ENCODE results near the gene TMEM11. TPM values are rescaled to one million over a fixed set of nuclear protein-coding genes. Genes with fewer than 3 reads are reported as not detected.

TMEM11 gene
- 10 to 100 TPM; 26.7 to 27.3 TPM for total RNA-seq
- long read RNA-seq, transcript TMEM11-201 (2 exons, 2,095 nt): major isoform, 18 of 29 reads
- long read RNA-seq, transcript TMEM11-202 (3 exons, 1,246 nt): minor isoform, 10 of 29 reads
- long read RNA-seq, partial matches to known transcripts: 0 of 29 reads
- long read RNA-seq, other reads (novel, unspliced or antisense): 1 of 29 reads

GRCh38 chr17:21214015-21214776 lies at the start of gene TMEM11:
Gene TMEM11 (minus strand): TSS chr17:21214161. CDS start chr17:21214152, 9 bp downstream.
- intact Hi-C loops (cut with DNase I): loop anchor here in 1 of 2 donors (5.0 kb wide), 2 partner anchors 47 to 87 kb away; partner anchors contain the start of gene DHRS7B
- DNase-seq: peak; percentile 98
- ATAC-seq: peak; percentile 97

- DNase-seq: no peak
- intact Hi-C loops (cut with DNase I): no loop called here
- ATAC-seq: peak in 1 of 2 donors; percentile 65
Observed at GRCh38 chr17:21263376-21263775, 49.4 kb upstream of the TMEM11 start.

GRCh38 chr17:21262259-21262993 lies 48.5 kb upstream of the TMEM11 start:
- ATAC-seq: no peak
- DNase-seq: no peak
- intact Hi-C loops (cut with DNase I): no loop called here

- intact Hi-C loops (cut with DNase I): loop anchor here in 1 of 2 donors (5.0 kb wide), 1 partner anchor 136 kb away; no protein-coding TSS in a partner anchor
- ATAC-seq (no peak), DNase-seq (no peak)
Observed at GRCh38 chr17:21258593-21258992, 44.6 kb upstream of the TMEM11 start.

- intact Hi-C loops (cut with DNase I): no loop called here
- DNase-seq (no peak), ATAC-seq (no peak)
Observed at GRCh38 chr17:21253646-21254441, 39.9 kb upstream of the TMEM11 start.

GRCh38 chr17:21252796-21253645 lies 39.1 kb upstream of the TMEM11 start, which contains the start of gene NATD1:
Gene NATD1 (minus strand): TSS chr17:21253410. CDS start chr17:21253264, 146 bp downstream.
- ATAC-seq: peak; percentile 69 to 79
- intact Hi-C loops (cut with DNase I): no loop called here

GRCh38 chr17:21252289-21252795 lies 38.4 kb upstream of the TMEM11 start:
- no peak for ATAC-seq
- no peak for DNase-seq
- intact Hi-C loops (cut with DNase I): no loop called here

More at GRCh38 chr17:21252796-21253645, 39.1 kb upstream of the TMEM11 start, which contains the start of gene NATD1:
- DNase-seq: peak; percentile 89

GRCh38 chr17:21251337-21252010 lies 37.5 kb upstream of the TMEM11 start:
- DNase-seq (no peak), ATAC-seq (peak in 1 of 2 donors; percentile 15)
- intact Hi-C loops (cut with DNase I): no loop called here

- intact Hi-C loops (cut with DNase I): no loop called here
- no peak for DNase-seq
- peak; percentile 16 to 48 for ATAC-seq
Observed at GRCh38 chr17:21250854-21251253, 36.9 kb upstream of the TMEM11 start.

GRCh38 chr17:21249920-21250703 lies 36.2 kb upstream of the TMEM11 start:
- DNase-seq: no peak
- ATAC-seq: no peak
- intact Hi-C loops (cut with DNase I): no loop called here

- DNase-seq: no peak
- intact Hi-C loops (cut with DNase I): no loop called here
- ATAC-seq: no peak
Observed at GRCh38 chr17:21249086-21249795, 35.3 kb upstream of the TMEM11 start.

GRCh38 chr17:21248500-21248899 lies 34.5 kb upstream of the TMEM11 start:
- DNase-seq (no peak), ATAC-seq (peak in 1 of 2 donors; percentile 20)
- intact Hi-C loops (cut with DNase I): no loop called here

- intact Hi-C loops (cut with DNase I): no loop called here
- ATAC-seq (no peak), DNase-seq (no peak)
Observed at GRCh38 chr17:21247552-21248258, 33.7 kb upstream of the TMEM11 start.

- ATAC-seq (no peak), DNase-seq (no peak)
- intact Hi-C loops (cut with DNase I): no loop called here
Observed at GRCh38 chr17:21246698-21247097, 32.7 kb upstream of the TMEM11 start.

GRCh38 chr17:21245639-21246084 lies 31.7 kb upstream of the TMEM11 start:
- DNase-seq: no peak
- ATAC-seq: peak; percentile 3 to 36
- intact Hi-C loops (cut with DNase I): no loop called here

All from left cardiac atrium (tissue), 4 donors.